Fibroblast of skin of left quadriceps (primary cell): ENCODE measurements around the gene DRC1.
"Not testable (repeated sequence)": the region's sequence is repeated elsewhere in the genome, so short reads cannot be mapped to it uniquely, and the experiment has no call there.

Source experiments
- DNase-seq, 2 experiments: peaks; one replicate each; pipeline ENCODE4 v3.0.0-alpha.2; 2013; ENCODE audit warnings: low read depth in 2 of 2

The DRC1 gene

DNA sequence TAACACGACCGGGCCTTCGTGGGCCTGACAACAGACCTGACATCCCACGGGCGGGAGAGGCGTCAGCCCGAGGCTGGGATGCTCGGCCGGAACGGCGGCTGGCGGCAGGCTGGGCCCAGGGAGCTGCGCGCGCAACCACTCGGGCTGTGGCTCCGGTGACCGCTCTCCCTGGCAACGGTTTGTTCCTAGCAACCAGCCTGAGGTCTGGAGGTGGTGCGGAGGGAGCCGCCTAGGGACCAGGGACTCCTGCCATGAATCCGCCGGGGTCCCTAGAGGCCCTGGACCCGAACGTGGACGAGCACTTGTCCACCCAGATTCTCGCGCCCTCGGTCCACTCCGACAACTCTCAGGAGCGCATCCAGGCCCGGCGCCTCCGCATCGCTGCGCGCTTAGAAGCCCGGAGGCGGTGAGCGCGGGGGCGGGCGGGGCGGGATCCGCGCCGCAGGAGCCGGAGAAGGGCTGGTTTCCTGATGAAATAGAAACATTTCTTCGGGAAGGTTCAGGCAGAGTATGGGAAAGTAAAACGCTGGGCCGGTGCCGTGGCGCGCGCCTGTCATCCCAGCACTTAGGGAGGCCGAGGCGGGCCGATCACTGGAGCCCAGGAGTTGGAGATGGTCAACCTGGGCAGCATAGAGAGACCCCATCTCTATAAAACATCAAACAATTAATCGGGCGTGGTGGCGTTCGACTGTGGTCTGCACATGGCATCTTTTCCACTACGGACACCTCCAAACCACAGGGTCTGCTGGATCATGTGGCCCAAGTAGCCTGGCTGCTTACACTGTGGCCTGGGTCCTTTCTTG lies at the start of gene DRC1:
Gene DRC1 (plus strand): TSS at position 182 of the 803 bp plus-strand sequence. CDS start 70 bp downstream, at position 252.
- DNase-seq, result peak; percentile 40 to 44

DNA sequence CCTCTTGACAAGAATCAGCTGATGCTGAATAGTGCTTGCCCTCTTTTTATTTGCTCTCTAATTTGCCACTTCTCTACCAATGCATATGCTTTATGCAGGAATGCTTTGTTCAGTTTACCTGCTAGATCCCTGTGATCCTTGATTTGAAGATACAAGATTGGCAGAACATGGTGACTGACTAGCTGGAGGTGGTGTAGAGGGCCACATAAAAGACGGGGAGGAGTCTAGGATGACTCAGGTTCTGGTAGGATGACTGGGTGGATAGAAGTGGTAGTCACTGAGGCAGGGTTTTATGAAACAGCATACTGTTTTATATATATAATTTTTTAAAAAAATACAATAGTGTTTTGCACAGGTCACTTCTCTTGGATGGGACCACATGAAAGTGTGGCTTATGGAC lies 48.8 kb upstream of the DRC1 start:
- no peak for DNase-seq

DNA sequence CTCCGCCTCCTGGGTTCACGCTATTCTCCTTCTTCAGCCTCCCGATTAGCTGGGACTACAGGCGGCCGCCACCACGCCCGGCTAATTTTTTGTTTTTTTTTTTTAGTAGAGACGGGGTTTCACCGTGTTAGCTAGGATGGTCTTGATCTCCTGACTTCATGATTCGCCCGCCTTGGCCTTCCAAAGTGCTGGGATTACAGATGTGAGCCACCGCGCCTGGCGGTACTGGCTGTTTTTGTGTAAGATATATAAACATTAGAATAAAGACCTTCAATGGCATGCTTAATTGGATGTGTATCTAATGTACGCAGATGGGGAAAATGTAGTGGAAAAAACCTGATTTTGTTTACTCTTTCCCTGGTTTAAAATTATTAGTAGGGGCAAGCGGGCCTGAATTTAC lies 47.3 kb upstream of the DRC1 start:
- DNase-seq, result not testable (repeated sequence)

DNA sequence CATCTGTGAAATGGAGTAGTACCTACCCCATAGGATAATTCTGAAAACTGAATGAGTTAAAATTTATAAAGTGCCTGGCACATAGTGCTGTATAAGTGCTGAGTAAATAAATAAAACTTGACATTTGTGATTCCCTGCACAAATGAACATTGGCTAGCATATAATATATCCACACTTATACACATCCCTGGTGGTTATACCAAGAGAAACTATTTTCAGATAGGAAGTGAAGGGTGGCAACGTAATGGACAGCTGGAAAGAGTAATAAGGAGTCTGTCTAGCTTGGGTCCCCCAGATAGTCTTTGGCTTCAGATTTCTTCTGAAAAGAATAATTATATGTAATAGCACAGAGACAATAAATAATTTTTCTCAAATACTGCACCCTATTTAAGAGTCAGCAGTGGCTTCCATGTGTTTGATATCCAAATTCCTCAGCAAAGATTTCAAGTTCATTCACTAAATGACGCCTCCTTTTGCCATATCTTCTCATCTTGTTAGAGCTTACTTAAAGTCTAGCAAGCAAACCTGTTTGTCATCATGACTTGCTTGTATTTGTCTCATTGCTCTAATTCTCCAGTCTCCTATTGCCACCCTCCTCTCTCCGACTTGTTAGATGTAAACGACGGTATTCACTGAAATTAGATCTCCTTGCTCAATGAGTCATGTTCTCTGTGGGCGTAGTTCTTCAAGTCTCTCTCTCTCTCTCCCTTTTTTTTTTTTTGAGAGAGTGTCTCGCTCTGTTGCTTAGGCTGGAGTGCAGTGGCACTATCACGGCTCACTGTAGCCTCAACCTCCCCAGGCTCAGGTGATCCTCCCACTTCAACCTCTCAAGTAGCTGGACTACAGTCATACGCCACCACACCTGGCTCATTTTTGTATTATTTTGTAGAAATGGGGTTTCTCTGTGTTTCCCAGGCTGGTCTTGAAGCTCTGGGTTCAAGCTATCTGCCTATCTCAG lies 46.4 kb upstream of the DRC1 start:
- peak; percentile 65 to 67 for DNase-seq

DNA sequence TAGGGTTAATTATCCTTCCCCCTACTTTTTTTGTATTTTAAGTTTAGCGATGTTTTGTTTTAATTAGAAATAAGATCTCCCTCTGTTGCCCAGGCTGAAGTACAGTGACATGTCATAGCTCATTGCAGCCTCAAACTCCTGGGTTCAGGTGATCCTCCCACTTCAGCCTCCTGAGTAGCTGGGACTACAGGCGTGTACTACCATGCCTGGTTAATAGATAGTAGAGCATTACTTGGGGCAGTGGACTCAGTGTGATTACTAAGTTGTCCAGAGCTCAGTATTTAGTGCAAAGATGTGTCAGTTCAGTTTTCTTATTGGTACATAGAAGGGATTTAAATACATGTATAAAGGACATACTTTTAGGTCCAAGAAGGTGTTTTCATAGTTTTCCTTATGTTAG lies 45.6 kb upstream of the DRC1 start:
- DNase-seq, result no peak

DNA sequence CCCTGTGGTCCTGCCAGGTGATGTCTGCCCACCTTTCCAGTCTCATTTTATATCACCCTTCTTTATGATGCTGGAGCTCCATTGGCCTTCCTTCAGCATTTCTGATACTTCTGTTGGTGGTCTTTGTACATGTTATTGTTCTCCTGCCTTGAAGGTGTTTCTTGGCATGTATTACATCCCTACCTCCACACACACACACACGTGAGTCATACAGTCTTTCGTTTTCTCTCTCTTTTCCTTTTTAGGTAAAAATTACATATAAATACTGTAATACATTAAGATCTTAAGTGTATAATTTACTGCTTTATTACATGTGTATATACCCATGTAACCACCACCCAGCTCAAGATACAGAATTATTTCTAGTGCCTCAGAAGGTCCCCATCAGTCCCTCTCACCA lies 44.9 kb upstream of the DRC1 start:
- DNase-seq, result no peak

DNA sequence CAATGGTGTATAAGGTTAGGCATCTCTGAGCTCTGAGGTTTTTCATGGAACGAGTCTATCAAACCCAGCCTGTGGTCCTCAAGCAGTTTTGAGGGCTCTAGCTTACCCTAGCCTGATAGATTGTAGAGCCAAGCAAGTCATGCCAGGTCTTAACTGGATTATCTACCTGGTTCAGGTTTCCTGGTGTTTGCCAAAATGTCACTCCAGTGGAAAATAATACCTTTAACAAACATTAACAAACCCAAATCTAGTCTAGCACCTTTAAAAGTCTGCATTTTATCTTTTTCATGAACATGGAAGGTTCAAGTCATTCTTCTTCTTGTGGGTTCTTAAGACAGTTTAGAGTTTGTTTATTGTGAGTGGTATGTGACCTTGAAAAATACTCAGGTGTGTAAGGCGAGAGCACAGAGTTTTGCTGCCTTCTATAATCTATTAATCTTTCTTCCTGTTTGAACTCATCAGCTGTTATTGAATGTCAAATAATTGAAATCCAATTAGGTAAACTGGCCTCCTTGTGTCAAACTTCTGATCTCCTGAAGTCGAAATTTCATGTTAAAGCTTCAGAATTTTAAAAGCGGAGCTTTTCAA lies 41.7 kb upstream of the DRC1 start:
- DNase-seq, result no peak

DNA sequence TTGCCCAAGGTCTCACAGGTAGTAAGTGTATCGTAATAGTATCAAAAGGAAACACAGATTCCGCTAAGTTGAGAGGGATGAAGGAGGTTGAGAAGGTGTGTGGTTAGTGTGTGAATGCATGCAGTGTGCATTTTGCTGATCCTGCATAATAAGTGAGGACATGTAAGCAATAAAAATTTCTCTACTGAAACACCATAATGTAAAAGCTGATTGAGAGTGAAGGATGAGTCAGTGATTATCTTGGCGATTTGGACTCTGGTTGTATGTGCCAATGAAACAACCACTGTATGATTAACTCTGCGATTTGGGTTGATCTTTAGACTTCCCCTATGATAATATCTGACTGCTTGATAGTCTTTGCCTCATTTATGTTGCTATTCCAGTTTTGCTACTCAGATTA lies 38.4 kb upstream of the DRC1 start:
- no peak for DNase-seq

DNA sequence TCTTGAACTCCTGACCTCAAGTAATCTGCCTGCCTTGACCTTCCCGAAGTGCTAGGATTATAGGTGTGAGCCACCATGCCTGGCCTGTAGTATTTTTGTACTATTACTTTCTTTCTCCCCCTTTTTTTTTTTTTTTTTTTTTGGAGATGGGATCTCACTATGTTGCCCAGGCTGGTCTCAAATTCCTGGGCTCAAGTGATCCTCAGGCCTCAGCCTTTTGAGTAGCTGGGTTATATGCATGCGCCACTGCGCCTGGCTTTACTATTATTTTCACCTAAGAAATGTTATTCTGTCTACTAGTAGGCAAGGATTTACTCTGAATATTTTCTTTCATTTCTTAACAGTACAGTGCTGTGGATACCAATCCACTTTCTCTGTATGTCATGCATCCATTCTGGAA lies 37.8 kb upstream of the DRC1 start:
- no peak for DNase-seq

DNA sequence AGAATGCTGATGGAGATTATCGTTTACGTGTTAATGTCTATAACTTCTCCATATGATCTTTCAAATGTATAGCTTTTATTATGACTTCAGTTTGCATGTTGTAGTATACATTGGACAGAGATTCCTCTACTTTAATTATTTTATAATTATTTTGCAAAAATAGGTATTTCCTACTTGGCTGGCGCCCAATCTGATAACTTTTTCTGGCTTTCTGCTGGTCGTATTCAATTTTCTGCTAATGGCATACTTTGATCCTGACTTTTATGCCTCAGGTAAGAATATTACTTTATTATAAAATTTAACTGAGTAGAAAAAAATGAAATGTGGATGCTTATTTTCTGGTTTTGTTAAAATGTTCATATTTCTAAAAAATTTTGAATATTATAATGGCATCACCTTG lies 37.1 kb upstream of the DRC1 start:
- no peak for DNase-seq

DNA sequence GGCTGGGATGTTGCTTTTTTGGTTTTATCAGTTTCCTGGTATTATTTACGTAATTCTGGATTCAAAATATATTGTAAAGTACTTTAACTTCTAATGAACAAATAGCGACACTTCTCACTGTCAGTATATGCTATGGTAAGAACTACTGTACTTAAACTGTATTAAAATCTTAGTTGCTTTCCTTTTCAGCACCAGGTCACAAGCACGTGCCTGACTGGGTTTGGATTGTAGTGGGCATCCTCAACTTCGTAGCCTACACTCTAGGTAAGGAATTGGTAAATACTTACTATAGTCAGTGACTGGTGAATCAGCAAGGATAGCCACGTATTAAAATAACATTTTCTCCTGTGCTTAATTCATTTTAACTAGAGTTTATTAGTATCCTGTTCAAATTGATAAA lies 34.8 kb upstream of the DRC1 start:
- DNase-seq, result no peak

DNA sequence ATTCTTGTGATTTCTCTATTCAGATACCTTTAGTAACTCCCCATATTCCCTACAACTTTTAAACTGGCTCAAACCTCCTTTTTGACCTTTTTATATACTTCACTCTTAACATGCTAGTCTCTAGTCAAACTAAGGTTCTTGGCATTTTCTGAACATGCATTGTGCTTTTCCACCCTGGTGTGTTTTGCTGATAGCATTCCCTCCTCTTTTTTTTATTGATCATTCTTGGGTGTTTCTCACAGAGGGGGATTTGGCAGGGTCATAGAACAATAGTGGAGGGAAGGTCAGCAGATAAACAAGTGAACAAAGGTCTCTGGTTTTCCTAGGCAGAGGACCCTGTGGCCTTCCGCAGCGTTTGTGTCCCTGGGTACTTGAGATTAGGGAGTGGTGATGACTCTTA lies 32.1 kb upstream of the DRC1 start:
- not testable (repeated sequence) for DNase-seq

DNA sequence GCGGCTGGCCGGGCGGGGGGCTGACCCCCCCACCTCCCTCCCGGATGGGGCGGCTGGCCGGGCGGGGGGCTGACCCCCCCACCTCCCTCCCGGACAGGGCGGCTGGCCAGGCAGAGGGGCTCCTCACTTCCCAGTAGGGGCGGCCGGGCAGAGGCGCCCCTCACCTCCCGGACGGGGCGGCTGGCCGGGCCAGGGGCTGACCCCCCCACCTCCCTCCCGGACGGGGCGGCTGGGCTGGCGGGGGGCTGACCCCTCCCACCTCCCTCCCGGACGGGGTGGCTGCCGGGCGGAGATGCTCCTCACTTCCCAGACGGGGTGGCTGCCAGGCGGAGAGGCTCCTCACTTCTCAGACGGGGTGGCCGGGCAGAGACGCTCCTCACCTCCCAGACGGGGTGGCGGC lies 30.8 kb upstream of the DRC1 start:
- DNase-seq, result not testable (repeated sequence)

DNA sequence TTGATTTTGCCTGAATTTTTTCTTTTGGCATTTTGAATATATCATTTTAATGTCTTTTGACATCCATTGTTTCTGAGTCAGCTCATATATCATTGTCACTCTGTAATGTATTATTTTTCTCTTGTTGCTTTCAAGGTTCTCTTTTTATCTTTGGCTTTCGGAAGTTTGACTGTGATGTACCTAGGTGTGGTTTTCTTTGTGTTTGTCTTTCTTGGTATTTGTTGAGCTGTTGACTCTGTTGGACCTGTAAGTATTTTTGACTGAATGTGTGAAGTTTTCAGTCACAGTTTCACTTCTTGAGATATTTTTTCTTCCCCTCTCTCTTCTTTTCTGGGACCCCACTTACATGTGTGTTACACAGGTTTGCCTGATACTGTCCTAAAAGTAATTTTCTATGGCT lies 24.9 kb upstream of the DRC1 start:
- no peak for DNase-seq

DNA sequence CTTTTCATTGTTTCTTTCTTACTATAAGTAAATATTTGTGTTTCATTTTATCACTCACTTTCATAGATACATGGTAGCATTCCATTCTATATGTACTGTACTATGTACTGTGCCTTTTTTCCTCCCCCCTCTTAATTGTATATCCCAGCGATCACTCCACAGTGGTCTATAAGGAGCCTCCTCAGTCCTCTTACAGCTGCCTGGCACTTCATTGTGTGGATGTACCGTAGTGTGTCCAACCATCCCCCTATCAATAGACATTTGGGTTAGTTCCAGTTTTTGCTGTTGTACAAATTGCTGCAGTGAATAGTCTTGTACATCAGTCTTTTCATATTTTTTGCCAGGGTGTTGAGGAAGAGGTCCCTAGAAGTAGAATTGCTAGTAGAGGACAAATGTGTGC lies 21.4 kb upstream of the DRC1 start:
- no peak for DNase-seq

DNA sequence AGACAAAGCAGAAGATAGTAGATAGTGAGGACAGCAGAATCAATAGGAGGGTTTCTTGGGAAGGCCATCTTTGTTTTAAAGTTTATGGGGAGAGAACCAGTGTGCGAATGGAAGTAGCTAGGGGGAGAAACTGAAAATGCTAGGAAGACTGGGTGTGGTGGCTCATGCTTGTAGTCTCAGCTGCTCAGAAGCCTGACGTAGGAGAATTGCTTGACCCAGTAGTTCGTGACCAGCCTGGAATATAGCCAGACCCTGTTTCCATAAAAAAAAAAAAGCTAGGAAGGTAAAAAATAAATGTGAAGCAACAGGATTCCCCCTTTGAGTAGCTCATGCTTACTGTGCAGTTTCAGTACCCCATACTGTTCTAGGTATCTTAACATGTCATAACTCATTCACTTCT lies 19.2 kb upstream of the DRC1 start:
- no peak for DNase-seq

DNA sequence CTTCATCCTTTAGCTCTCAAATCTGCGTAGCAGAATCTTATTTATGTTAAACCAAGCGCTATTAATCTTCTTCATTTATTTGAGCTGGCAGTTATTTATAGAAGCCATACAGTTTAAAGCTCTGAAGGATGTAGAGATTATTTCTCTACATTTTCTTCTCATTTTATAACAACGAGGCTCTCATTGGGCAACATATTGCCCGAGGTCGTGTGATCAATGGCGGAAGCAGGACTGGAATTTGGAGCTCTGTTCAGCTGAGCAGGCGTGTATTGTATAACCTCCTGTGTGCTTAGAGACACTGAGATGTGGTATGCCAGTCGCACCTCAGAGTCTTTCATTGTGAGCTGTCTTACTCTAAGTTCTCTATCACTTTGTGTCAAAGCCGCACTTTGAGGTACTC lies 17.5 kb upstream of the DRC1 start:
- no peak for DNase-seq

DNA sequence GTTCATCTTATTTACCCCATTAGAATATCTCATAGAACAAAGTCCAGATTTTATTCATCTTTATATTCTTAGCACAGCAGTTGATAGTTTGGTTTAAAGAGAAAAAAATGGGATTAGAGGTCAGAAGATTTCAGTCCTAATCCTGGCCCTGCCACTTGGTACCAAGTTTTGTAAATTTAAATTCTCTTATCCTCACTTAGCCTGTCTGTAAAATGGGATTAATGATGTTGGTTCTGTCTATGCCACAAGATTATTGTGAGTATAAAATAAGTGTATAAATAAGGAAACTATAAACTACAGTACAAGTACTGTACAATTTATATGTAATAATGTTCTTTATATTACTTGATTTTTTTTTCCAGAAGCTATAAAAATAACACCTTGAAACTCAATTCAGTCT lies 17.1 kb upstream of the DRC1 start:
- no peak for DNase-seq

DNA sequence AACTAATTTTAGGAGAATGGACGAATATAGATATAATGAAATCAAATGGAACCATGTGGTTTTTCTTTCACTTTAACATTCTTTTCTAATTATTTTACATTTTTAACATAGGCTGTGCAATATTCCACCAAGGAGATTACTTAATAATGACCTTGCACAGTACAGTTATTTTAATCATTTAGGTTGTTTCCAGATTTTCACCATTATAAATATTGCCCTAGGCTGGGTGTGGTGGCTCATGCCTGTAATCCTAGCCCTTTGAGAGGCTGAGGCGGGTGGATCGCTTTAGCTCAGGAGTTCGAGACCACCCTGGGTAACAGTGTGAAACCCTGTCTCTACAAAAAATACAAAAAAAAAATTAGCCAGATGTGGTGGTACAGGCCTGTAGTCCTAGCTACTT lies 14.5 kb upstream of the DRC1 start:
- DNase-seq, result no peak

DNA sequence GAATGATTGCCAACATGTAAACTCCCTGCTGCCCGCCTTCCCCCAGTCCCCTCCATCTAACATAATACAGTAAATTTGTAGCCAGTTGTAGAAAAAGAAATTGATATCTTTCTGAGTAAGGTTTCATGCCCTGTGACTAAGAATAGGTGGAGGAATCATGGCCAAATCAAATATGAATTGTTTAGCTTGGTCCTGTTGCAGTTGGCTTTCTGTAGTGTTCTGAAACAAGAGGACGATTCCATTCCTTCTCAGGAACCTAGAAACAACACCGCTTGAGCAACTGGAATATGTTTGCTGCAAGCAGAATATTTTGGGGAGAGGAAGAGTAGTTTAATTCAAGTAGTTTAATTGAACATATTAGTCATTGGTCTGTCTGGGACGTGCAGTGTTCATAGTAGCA lies 7.0 kb upstream of the DRC1 start:
- no peak for DNase-seq

DNA sequence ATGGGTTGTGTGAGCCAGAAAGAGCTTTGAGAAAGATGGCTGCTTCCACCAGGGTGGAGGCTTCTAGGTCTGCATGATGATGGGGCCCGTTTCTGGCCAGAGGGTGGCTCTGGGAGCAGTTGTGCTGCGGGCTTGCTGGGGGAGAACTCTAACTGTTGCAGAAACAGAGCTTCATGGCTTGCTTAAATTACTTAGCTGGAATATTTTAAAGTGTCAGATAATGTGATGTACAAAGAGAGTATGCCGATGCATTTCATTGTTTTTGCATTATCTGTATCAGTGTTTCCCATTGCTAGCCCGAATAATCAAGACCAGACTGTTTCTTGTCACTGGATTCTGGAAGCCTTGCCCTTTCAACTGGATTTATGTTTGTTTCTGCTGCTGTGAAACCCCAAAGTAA lies 6.3 kb upstream of the DRC1 start:
- no peak for DNase-seq

DNA sequence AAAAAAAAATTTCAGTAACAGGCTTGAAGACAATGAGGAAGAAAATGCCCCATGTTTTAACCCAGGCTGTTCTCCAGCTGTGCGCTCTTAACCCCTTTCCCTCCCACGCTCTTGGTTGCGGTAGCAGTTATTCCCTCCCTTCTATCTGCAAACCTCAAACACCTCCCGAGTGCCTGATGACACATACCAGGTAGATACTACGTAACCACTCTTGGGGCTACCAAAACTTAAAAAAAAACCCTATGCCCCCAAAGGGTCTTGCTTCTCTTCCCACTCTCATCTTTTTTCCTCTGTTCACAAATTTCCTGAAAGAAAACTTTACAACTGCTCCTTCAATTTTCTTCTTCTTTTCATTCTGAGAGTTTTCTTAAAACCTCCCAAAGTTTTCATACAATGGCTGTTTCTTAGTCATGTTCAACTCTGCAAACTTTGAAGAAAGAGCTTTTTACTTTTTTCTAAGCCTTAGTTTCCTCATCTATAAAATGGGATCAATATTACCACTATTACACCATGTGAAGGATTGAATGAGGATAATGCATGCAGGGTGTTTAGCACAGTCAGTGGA lies 4.9 kb upstream of the DRC1 start:
- no peak for DNase-seq
